GM21423 (cell line): Measurements from ENCODE around the gene CT45A7.
"Not testable (repeated sequence)": the region's sequence is repeated elsewhere in the genome, so short reads cannot be mapped to it uniquely, and the experiment has no call there.

Experiments
- ATAC-seq: cut with Tn5 transposase; IDR thresholded peaks from one replicate; pipeline ENCODE4 v1.9.1; 2021; ENCODE audit warnings: mild to moderate bottlenecking, moderate library complexity; ENCODE audit not compliant: unreplicated experiment

CT45A7 gene

GRCh38 chrX:135837180-135837579, at the start of gene CT45A7:
CT45A7 (minus strand) TSS chrX:135837280; CDS start chrX:135833533, 3,747 bp downstream.
- not testable (repeated sequence) for ATAC-seq

- ATAC-seq = not testable (repeated sequence)
Observed at GRCh38 chrX:135882741-135883140, 45.7 kb upstream of the CT45A7 start.

GRCh38 chrX:135871712-135872111, 34.6 kb upstream of the CT45A7 start, which contains the start of gene CT45A9:
CT45A9 (minus strand) TSS chrX:135871812; CDS start chrX:135868061, 3,751 bp downstream.
- not testable (repeated sequence) for ATAC-seq

- ATAC-seq = not testable (repeated sequence)
Observed at GRCh38 chrX:135854438-135854837, 17.4 kb upstream of the CT45A7 start, which contains the start of gene CT45A8. CT45A8 (minus strand) TSS chrX:135854538; CDS start chrX:135850783, 3,755 bp downstream.

- not testable (repeated sequence) for ATAC-seq
Observed at GRCh38 chrX:135819912-135820311, 17.2 kb downstream of the CT45A7 start, which contains the start of gene CT45A2. CT45A2 (minus strand) TSS chrX:135820012; CDS start chrX:135816265, 3,747 bp downstream.

GRCh38 chrX:135802687-135803086, 34.4 kb downstream of the CT45A7 start, which contains the start of gene CT45A6:
CT45A6 (minus strand) TSS chrX:135802787; CDS start chrX:135798993, 3,794 bp downstream.
- ATAC-seq = not testable (repeated sequence)

GRCh38 chrX:135785403-135785802, 51.7 kb downstream of the CT45A7 start, which contains the start of gene CT45A5:
CT45A5 (minus strand) TSS chrX:135785503; CDS start chrX:135781729, 3,774 bp downstream.
- ATAC-seq = not testable (repeated sequence)
